DMS153 treated with DMSO at 0.1 percent for 48 hours (cell line): ENCODE data around the gene TPBGL.
"Not testable (repeated sequence)": the region's sequence is repeated elsewhere in the genome, so short reads cannot be mapped to it uniquely, and the experiment has no call there.

Source experiments
- DNase-seq: peaks from one replicate; lab custom pipeline; 2025; ENCODE audit not compliant: unreplicated experiment; lab: John Stamatoyannopoulos, UW

TPBGL gene

GRCh38 chr11:75271730-75272129 lies 31.2 kb downstream of the TPBGL start:
- DNase-seq = no peak

GRCh38 chr11:75272391-75272790 lies 31.8 kb downstream of the TPBGL start:
- no peak for DNase-seq

GRCh38 chr11:75272821-75273301 lies 32.3 kb downstream of the TPBGL start:
- DNase-seq = no peak

GRCh38 chr11:75273411-75274391 lies 33.1 kb downstream of the TPBGL start:
- no peak for DNase-seq

- DNase-seq = not testable (repeated sequence)
Observed at GRCh38 chr11:75274716-75275115, 34.1 kb downstream of the TPBGL start.

GRCh38 chr11:75275581-75275980 lies 35.0 kb downstream of the TPBGL start:
- peak; percentile 34 for DNase-seq

GRCh38 chr11:75276186-75276585 lies 35.6 kb downstream of the TPBGL start:
- no peak for DNase-seq

- DNase-seq = peak; percentile 72
Observed at GRCh38 chr11:75276686-75277085, 36.1 kb downstream of the TPBGL start.

GRCh38 chr11:75277211-75277805 lies 36.7 kb downstream of the TPBGL start:
- no peak for DNase-seq

GRCh38 chr11:75277991-75278790 lies 37.6 kb downstream of the TPBGL start:
- DNase-seq = no peak

GRCh38 chr11:75279273-75279672 lies 38.7 kb downstream of the TPBGL start:
- DNase-seq = no peak

- DNase-seq = peak; percentile 38
Observed at GRCh38 chr11:75280227-75280701, 39.7 kb downstream of the TPBGL start.

- DNase-seq = no peak
Observed at GRCh38 chr11:75280770-75281468, 40.3 kb downstream of the TPBGL start.

GRCh38 chr11:75281469-75282095 lies 41.0 kb downstream of the TPBGL start:
- no peak for DNase-seq

GRCh38 chr11:75283391-75283931 lies 42.9 kb downstream of the TPBGL start:
- no peak for DNase-seq

- DNase-seq = no peak
Observed at GRCh38 chr11:75285776-75286360, 45.3 kb downstream of the TPBGL start.

GRCh38 chr11:75286826-75287465 lies 46.4 kb downstream of the TPBGL start:
- no peak for DNase-seq

- no peak for DNase-seq
Observed at GRCh38 chr11:75287579-75287978, 47.0 kb downstream of the TPBGL start.

GRCh38 chr11:75289511-75289760 lies 48.9 kb downstream of the TPBGL start:
- no peak for DNase-seq
